Measurements from ENCODE around the gene ARL15. TPM values are rescaled to one million over a fixed set of nuclear protein-coding genes. Genes with fewer than 3 reads are reported as not detected.
A peak's percentile ranks its signal among the peaks of the same experiment; 100 is the strongest.
"Not testable (repeated sequence)": the region's sequence is repeated elsewhere in the genome, so short reads cannot be mapped to it uniquely, and the experiment has no call there.

ARL15 gene
- total and polyA plus RNA-seq, 2 experiments from 2014 or later: 7.8 to 9.9 TPM

DNA sequence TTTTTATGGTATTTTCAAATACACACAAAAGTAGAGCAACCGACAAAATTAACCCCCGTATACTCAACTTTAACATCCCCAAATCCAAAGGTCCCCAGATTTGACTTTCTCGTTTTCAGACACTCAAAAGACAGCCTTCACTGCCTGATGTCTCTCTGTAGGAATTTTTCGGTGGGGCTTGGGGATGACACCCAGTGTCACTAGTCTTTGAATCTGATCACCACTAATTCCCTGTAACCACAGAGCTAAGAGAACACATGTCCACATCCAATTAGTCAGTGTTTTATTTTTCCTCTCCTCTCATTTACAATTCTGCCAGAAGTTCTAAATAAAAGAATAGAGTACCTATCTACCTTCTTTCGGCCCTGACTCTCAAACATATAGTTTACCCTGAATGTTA lies 324.6 kb downstream of the ARL15 start:
- no peaks in the 10 kb centered on the region for H3K9me2 ChIP-seq (ENCODE audit: insufficient read depth)
- H3K79me2 ChIP-seq (ENCODE audit: insufficient read depth): no peaks in the 10 kb centered on the region
- in situ Hi-C loops (cut with MboI): no loop called here
- no peak overlapping the region for H2AFZ ChIP-seq
- H3F3A ChIP-seq (ENCODE audit: insufficient read depth): 0 out of 2 replicates have a peak, but pooled peaks cover 6% of the 10 kb centered on the region
- DNase-seq: no peak
- H3K9ac ChIP-seq: no peak overlapping the region
- no peak for TF ChIP-seq EZH2phosphoT487 (IDR thresholded peaks at IDR 0.05; ENCODE audit: insufficient read depth, low read depth)
- TF ChIP-seq EZH2 (IDR thresholded peaks at IDR 0.05; ENCODE audit: insufficient read depth, poor library complexity, severe bottlenecking): no peak
- H3K36me3 ChIP-seq (ENCODE audit: low read depth): no peaks in the 10 kb centered on the region
- 93 to 97% methylated on average over 5 of the region's 5 CpGs for WGBS, 2 experiments (ENCODE audit: low coverage in 1 of 2, low lambda C conversion rate in 2 of 2, missing lambda C conversion rate in 2 of 2)
- no peak overlapping the region for H3K4me2 ChIP-seq (ENCODE audit: unreplicated experiment)
- no peaks in the 10 kb centered on the region for H3K4me1 ChIP-seq (ENCODE audit: insufficient read depth)
- no peaks in the 10 kb centered on the region for H4K20me1 ChIP-seq (ENCODE audit: insufficient read depth)
- H3K27ac ChIP-seq: no peak overlapping the region
- no peak overlapping the region for H3K4me3 ChIP-seq
- H3K27me3 ChIP-seq (replicated peaks; ENCODE audit: insufficient read depth): no peaks in the 10 kb centered on the region
- H3K9me3 ChIP-seq (ENCODE audit: low read depth): no peaks in the 10 kb centered on the region

DNA sequence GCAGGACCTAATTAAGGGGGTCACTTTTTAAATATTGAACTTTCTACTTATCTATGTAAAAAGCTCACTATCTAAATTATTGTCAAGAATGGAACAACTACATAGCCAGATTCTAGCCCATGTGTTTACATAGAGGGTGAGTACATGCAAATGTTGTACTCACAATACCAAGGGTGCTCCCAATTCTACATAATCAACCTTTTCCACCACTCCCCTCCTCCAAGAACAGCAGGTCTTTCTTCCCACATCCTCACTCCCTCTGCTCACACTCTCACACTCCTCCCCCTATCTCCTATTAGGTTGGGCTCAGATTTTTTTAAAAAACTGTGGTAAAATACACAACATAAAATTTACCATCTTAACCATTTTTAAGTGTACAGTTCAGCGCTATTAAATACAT lies 325.4 kb downstream of the ARL15 start:
- no peak overlapping the region for H3K27ac ChIP-seq
- 0 out of 2 replicates have a peak, but pooled peaks cover 6% of the 10 kb centered on the region for H3F3A ChIP-seq (ENCODE audit: insufficient read depth)
- no peak overlapping the region for H3K4me3 ChIP-seq
- no peak overlapping the region for H3K9ac ChIP-seq
- no peaks in the 10 kb centered on the region for H3K4me1 ChIP-seq (ENCODE audit: insufficient read depth)
- no peak for DNase-seq
- in situ Hi-C loops (cut with MboI): no loop called here
- H3K9me2 ChIP-seq (ENCODE audit: insufficient read depth): no peaks in the 10 kb centered on the region
- WGBS, 2 experiments (ENCODE audit: low coverage in 1 of 2, low lambda C conversion rate in 2 of 2, missing lambda C conversion rate in 2 of 2): 100% methylated on average over 1 of the region's 1 CpG
- H3K79me2 ChIP-seq (ENCODE audit: insufficient read depth): no peaks in the 10 kb centered on the region
- H3K4me2 ChIP-seq (ENCODE audit: unreplicated experiment): no peak overlapping the region
- no peaks in the 10 kb centered on the region for H3K9me3 ChIP-seq (ENCODE audit: low read depth)
- no peaks in the 10 kb centered on the region for H4K20me1 ChIP-seq (ENCODE audit: insufficient read depth)
- no peak for TF ChIP-seq EZH2phosphoT487 (IDR thresholded peaks at IDR 0.05; ENCODE audit: insufficient read depth, low read depth)
- TF ChIP-seq EZH2 (IDR thresholded peaks at IDR 0.05; ENCODE audit: insufficient read depth, poor library complexity, severe bottlenecking): no peak
- no peaks in the 10 kb centered on the region for H3K27me3 ChIP-seq (replicated peaks; ENCODE audit: insufficient read depth)
- H2AFZ ChIP-seq: no peak overlapping the region
- no peaks in the 10 kb centered on the region for H3K36me3 ChIP-seq (ENCODE audit: low read depth)

DNA sequence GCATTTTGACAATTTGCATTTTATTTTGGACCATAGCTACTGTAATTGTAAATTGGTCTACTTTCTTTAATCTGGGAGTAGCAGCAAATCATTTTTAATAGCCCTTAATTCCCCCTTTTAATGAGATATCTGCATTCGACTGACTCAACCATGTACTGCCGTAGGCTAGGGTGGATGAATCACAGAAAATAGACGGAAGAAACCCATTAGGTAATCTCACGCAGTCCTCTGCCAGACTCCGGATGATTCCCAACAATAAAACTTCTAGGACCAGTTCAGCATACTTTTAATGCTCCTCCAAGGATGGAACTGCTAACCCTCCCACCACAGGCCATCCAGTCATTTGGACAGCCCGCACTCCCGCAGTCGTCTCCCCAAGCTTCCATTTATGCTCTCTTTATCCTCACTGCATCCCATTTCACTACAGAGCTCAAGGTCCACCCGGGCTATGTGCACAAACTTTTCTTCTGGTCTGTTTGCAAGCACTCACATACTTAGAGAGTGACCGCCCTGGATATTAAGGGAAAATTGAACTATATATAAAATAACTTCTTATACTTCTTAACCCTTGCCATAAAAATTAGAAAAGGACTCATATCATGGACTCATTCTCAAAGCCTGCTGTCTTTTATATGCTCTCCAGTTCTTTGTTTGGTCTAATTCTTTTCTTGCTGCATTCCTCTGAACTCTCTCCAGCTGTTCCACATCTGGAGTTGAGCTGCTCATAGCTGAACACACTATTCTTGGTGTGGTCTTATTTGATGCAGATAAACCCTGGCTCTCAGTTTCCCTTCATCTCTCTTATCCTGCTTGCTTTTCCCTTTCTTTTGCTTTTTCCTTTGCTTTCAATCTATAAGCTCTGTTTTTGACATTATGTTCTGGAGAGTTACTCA lies 326.6 kb downstream of the ARL15 start:
- Histone ChIP-seq H3K4me1 (ENCODE audit: insufficient read depth) (no peaks in the 10 kb centered on the region), H3K9me2 (ENCODE audit: insufficient read depth) (no peaks in the 10 kb centered on the region), H3K27me3 (replicated peaks; ENCODE audit: insufficient read depth) (no peaks in the 10 kb centered on the region), H3K9ac (no peak overlapping the region), H3F3A (ENCODE audit: insufficient read depth) (0 out of 2 replicates have a peak, but pooled peaks cover 6% of the 10 kb centered on the region), H3K4me3 (no peak overlapping the region), H4K20me1 (ENCODE audit: insufficient read depth) (no peaks in the 10 kb centered on the region), H3K27ac (no peak overlapping the region), H3K79me2 (ENCODE audit: insufficient read depth) (no peaks in the 10 kb centered on the region), H3K4me2 (ENCODE audit: unreplicated experiment) (no peak overlapping the region), H3K36me3 (ENCODE audit: low read depth) (no peaks in the 10 kb centered on the region), H3K9me3 (ENCODE audit: low read depth) (no peaks in the 10 kb centered on the region), H2AFZ (no peak overlapping the region)
- in situ Hi-C loops (cut with MboI): no loop called here
- TF ChIP-seq EZH2phosphoT487 (IDR thresholded peaks at IDR 0.05; ENCODE audit: insufficient read depth, low read depth): no peak
- no peak for TF ChIP-seq EZH2 (IDR thresholded peaks at IDR 0.05; ENCODE audit: insufficient read depth, poor library complexity, severe bottlenecking)
- 65 to 66% methylated on average over 10 of the region's 10 CpGs for WGBS, 2 experiments (ENCODE audit: low coverage in 1 of 2, low lambda C conversion rate in 2 of 2, missing lambda C conversion rate in 2 of 2)
- peak; percentile 76 for DNase-seq

DNA sequence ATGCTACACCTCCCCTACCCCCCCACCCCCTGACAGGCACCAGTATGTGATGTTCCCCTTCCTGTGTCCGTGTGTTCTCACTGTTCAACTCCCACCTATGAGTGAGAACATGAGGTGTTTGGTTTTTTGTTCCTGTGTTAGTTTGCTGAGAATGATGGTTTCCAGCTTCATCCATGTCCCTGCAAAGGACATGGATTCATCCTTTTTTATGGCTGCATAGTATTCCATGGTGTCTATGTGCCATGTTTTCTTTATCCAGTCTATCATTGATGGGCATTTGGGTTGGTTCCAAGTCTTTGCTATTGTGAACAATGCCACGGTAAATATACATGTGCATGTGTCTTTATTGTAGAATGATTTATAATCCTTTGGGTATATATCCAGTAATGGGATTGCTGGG lies 328.1 kb downstream of the ARL15 start:
- H4K20me1 ChIP-seq (ENCODE audit: insufficient read depth); H3K27ac ChIP-seq; H3K9me2 ChIP-seq (ENCODE audit: insufficient read depth); H3F3A ChIP-seq (ENCODE audit: insufficient read depth); DNase-seq; H3K79me2 ChIP-seq (ENCODE audit: insufficient read depth); H3K27me3 ChIP-seq (replicated peaks; ENCODE audit: insufficient read depth); H3K36me3 ChIP-seq (ENCODE audit: low read depth); H3K4me3 ChIP-seq; H3K4me2 ChIP-seq (ENCODE audit: unreplicated experiment); H2AFZ ChIP-seq; H3K9me3 ChIP-seq (ENCODE audit: low read depth); H3K9ac ChIP-seq; H3K4me1 ChIP-seq (ENCODE audit: insufficient read depth); in situ Hi-C loops (cut with MboI): not testable (repeated sequence)
- WGBS, 2 experiments (ENCODE audit: low coverage in 1 of 2, low lambda C conversion rate in 2 of 2, missing lambda C conversion rate in 2 of 2): 90 to 91% methylated on average over 2 of the region's 2 CpGs
